Heart left ventricle (tissue), 13 donors: ENCODE measurements around the gene PEX3.

Source experiments
- CTCF ChIP-seq, 12 donors: fragments of 200-600 bp; sonication (generic) in 4 of 12; IDR thresholded peaks; one replicate each; pipeline versions ENCODE4 v1.5.0 to v1.8.0; 2018 to 2022; ENCODE audit warnings: antibody characterized with exemption in 12 of 12, mild to moderate bottlenecking in 5 of 12
- POLR2A ChIP-seq, 2 donors: fragments of 450-650 bp; IDR thresholded peaks; one replicate each; pipeline ENCODE4 v1.6.1; 2017; ENCODE audit warnings: antibody characterized with exemption in 2 of 2, mild to moderate bottlenecking in 2 of 2, moderate library complexity in 2 of 2
- donor health status: ischemic (EF 13 %, LVEDD 7.1; RV severe dilation, severe dysfunction).
- donor health status: DM: no; HTN: yes; CAD: no.
- donor health status: DM: no; HTN: no; CAD: no.
- donor health status: ischemic (EF 25% LVEDD 6.9; RV normal size, moderate dysfunction).
- donor health status: ischemic (EF 25% LVEDD 5.7; RV mildly dilated, moderate dysfunction).
- donor health status: ischemic (EF 35%, LVEDD 5.7; RV mildly dilated, moderate dysfunction).
- donor health status: nonischemic (EF 11% LVEDD 7.7; RV severe dilation, severe dysfunction).
- donor health status: DM: yes; HTN: yes; CAD: no.
- donor health status: PGD.
- donor health status: ischemic (EF 29% LVEDD 5.4; RV normal size, mild dysfunction).
- donor health status: nonischemic (EF 23%, LVEDD 6.1; RV moderate dilation, normal function).

- no peak for TF ChIP-seq CTCF (IDR thresholded peaks at IDR 0.05)
- TF ChIP-seq POLR2A (IDR thresholded peaks at IDR 0.05): no peak
Observed at GRCh38 chr6:143408787-143409162, 41.8 kb upstream of the PEX3 start.
